Activated B cell treated with CpG ODN at 0.5 μM for 24 hours (primary cell): Measurements from ENCODE around the gene ZNF616. TPM values are rescaled to one million over a fixed set of nuclear protein-coding genes. Genes with fewer than 3 reads are reported as not detected.

Experiments used
- ATAC-seq: fragments of 200-7000 bp; cut with Tn5 transposase; one replicate; pipeline ENCODE4 v1.10.0; 2021; ENCODE audit warnings: low read depth, mild to moderate bottlenecking, moderate library complexity
- CTCF ChIA-PET: fragments of 350-600 bp; sonication (Branson Sonifier 250); formaldehyde crosslinking; loops from one replicate; lab custom pipeline; 2021; ENCODE audit warnings: antibody characterized with exemption; lab: Charles Lee
- POLR2A ChIA-PET: fragments of 350-600 bp; sonication (Branson Sonifier 250); formaldehyde crosslinking; loops from one replicate; lab custom pipeline; 2021; ENCODE audit warnings: antibody characterized with exemption; lab: Charles Lee
- DNase-seq: peaks from one replicate; pipeline ENCODE4 v3.0.0; 2022
- H3K27ac Mint-ChIP-seq: one replicate; pipeline ENCODE4 v1.8.0; 2020; ENCODE audit warnings: mixed read lengths
- H3K27me3 Mint-ChIP-seq: one replicate; pipeline ENCODE4 v1.8.0; 2021; ENCODE audit warnings: mixed read lengths
- H3K36me3 Mint-ChIP-seq: one replicate; pipeline ENCODE4 v1.8.0; 2021; ENCODE audit warnings: low read depth, mixed read lengths
- H3K4me1 Mint-ChIP-seq: one replicate; pipeline ENCODE4 v1.8.0; 2021; ENCODE audit warnings: mixed read lengths
- H3K4me3 Mint-ChIP-seq: one replicate; pipeline ENCODE4 v1.8.0; 2020; ENCODE audit warnings: mild to moderate bottlenecking, mixed read lengths
- H3K9me3 Mint-ChIP-seq: one replicate; pipeline ENCODE4 v1.8.0; 2020; ENCODE audit warnings: mixed read lengths
- intact Hi-C: fragments of 100-400 bp; cut with micrococcal nuclease; formaldehyde crosslinking; loops from one replicate; pipeline ENCODE4 v1.15.1; 2024
- total RNA-seq: library from RNA; stranded (reverse); gene quantifications from 2 replicates; pipeline ENCODE4 v1.2.3, GENCODE V29; 2022
- TF ChIP-seq, protein P1 (sequence below): fragments of 200-600 bp; IDR thresholded peaks from one replicate; pipeline ENCODE4 v1.8.0; 2022; ENCODE audit warnings: antibody characterized with exemption, mild to moderate bottlenecking

The ZNF616 gene
- total RNA-seq, 1 donor from 2014 or later, result 7.4 TPM

DNA sequence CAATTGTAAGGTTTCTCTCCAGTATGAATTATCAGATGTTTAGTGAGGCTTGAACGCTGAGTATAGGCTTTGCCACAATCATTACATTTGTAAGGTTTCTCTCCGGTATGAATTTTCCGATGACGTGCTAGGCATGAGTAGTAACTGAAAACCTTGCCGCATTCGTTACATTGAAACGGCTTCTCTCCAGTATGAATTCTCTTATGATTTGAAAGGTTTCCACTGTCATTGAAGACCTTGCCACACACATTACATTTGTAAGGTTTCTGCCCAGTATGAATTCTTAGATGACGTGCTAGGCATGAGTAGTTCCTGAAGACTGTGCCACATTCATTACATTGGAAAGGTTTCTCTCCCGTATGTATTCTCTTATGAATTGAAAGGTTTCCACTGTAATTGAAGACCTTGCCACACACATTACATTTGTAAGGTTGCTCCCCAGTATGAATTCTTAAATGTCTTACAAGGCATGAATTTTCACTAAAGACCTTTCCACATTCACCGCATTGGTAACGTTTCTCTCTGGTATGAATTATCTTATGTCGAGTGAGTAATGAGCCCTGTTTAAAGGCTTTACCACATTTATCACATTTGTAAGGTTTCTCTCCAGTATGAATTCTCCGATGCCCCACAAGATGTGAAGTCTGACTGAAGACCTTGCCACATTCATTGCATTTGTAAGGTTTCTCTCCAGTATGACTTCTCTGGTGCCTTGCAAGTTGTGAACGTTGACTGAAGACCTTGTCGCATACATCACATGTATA is 16.0 kb upstream of the ZNF616 start:
- ATAC-seq (no peak), DNase-seq (no peak)
- ChIA-PET CTCF (no interaction called here), POLR2A (no interaction called here)
- Mint-ChIP-seq H3K4me3 (no peak overlapping the region), H3K9me3 (peaks cover 51% of the 10 kb centered on the region), H3K4me1 (no peaks in the 10 kb centered on the region), H3K36me3 (peaks cover 89% of the 10 kb centered on the region), H3K27me3 (no peaks in the 10 kb centered on the region), H3K27ac (no peak overlapping the region)
- TF ChIP-seq, protein P1, sequence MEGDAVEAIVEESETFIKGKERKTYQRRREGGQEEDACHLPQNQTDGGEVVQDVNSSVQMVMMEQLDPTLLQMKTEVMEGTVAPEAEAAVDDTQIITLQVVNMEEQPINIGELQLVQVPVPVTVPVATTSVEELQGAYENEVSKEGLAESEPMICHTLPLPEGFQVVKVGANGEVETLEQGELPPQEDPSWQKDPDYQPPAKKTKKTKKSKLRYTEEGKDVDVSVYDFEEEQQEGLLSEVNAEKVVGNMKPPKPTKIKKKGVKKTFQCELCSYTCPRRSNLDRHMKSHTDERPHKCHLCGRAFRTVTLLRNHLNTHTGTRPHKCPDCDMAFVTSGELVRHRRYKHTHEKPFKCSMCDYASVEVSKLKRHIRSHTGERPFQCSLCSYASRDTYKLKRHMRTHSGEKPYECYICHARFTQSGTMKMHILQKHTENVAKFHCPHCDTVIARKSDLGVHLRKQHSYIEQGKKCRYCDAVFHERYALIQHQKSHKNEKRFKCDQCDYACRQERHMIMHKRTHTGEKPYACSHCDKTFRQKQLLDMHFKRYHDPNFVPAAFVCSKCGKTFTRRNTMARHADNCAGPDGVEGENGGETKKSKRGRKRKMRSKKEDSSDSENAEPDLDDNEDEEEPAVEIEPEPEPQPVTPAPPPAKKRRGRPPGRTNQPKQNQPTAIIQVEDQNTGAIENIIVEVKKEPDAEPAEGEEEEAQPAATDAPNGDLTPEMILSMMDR, result no peak
- intact Hi-C loops, result no loop called here

DNA sequence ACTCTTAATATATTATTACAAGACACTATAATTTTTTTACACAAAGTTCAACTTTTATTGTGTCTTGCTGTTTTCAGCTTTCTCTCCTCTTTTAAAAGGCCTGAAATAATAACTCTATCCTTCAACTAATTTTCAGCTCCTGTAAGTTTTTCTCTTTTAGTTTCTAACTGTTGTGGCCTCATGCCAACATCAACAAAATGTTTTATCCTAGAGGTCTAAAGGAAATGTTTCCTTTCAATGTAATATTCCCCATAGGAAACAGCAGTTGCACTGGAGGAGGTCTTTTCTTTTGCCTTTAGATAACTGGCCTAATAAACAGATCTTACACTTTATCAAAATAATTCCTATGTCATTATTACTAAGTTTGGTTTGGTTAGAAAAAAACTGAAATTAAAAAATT is 8.5 kb upstream of the ZNF616 start:
- H3K27ac Mint-ChIP-seq, result no peak overlapping the region
- DNase-seq, result no peak
- H3K4me3 Mint-ChIP-seq, result no peak overlapping the region
- peaks cover 18% of the 10 kb centered on the region for H3K9me3 Mint-ChIP-seq
- H3K27me3 Mint-ChIP-seq, result no peaks in the 10 kb centered on the region
- TF ChIP-seq, protein P1, result no peak
- ChIA-PET POLR2A (interaction anchor here (0.7 kb wide), 1 partner anchor 37 kb away, joined by 5 read pairs; no protein-coding TSS in a partner anchor), CTCF (no interaction called here)
- intact Hi-C loops, result no loop called here
- H3K4me1 Mint-ChIP-seq, result peaks cover 7% of the 10 kb centered on the region
- H3K36me3 Mint-ChIP-seq, result peaks cover 33% of the 10 kb centered on the region
- ATAC-seq, result no peak

DNA sequence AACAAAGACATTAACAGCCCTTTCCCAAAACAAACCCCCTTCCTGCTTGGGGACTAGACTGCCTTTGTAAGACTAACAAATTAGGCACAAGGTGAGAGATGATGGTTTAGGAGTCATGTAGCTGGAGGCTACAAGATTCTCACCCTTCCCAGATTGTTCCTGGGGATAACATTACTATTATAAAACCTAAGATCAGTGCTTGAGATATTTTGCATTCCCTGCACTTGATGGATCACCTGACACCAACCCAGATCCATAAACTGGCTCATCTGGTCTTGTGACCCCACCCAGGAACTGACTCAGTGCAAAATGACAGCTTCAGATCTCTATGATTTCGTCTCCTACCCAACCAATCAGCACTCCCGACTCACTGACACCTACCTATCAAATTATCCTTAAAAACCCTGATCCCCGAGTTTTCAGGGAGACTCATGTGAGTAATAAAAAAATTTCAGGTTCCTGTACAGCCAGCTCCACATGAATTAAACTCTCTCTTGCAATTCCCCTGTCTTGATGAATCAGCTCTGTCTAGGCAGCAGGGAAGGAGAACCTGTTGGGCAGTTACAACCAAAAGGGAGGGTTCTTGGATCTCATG is 2.4 kb upstream of the ZNF616 start:
- ChIA-PET CTCF (interaction anchor here (5.7 kb wide), 1 partner anchor 95 kb away, joined by 55 read pairs; no protein-coding TSS in a partner anchor), POLR2A (interaction anchor here (1.2 kb wide), 1 partner anchor 94 kb away, joined by 3 read pairs; the partner anchor contains the start of gene ZNF432)
- TF ChIP-seq, protein P1, result no peak
- intact Hi-C loops, result no loop called here
- H3K4me1 Mint-ChIP-seq, result peaks cover 30% of the 10 kb centered on the region
- ATAC-seq, result no peak
- H3K9me3 Mint-ChIP-seq, result peaks cover 2% of the 10 kb centered on the region
- H3K4me3 Mint-ChIP-seq, result no peak overlapping the region
- H3K27me3 Mint-ChIP-seq, result no peaks in the 10 kb centered on the region
- H3K27ac Mint-ChIP-seq, result no peak overlapping the region
- no peak for DNase-seq
- peaks cover 14% of the 10 kb centered on the region for H3K36me3 Mint-ChIP-seq

DNA sequence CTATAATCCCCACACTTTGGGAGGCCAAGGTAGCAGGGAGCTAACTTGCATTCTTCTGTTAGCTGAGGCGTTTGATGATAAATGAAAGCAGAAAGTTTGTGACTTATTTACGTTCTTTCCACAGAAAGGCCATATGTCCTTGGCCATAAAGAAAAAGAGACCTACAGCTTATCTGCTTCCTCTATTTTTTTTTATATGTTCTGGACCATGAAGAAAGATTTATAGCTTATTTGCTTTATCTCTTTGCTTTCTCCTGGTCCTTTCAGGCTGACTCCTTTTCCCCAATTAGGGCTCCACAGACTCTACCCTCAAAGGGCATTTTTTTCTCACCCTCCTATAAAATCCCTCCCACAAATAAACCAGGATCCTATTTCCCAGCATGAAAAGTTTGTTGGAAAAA is 1.5 kb upstream of the ZNF616 start:
- intact Hi-C loops, result no loop called here
- ChIA-PET POLR2A (interaction anchor here (1.2 to 2.1 kb wide), 4 partner anchors 30 to 229 kb away, joined by 3 to 30 read pairs (median 4); partner anchors contain the start of genes PPP2R1A, ZNF432, ZNF836 and ZNF880), CTCF (interaction anchor here (5.7 kb wide), 1 partner anchor 96 kb away, joined by 55 read pairs; no protein-coding TSS in a partner anchor)
- Mint-ChIP-seq H3K27ac (no peak overlapping the region), H3K9me3 (peaks cover 2% of the 10 kb centered on the region), H3K27me3 (no peaks in the 10 kb centered on the region), H3K36me3 (peaks cover 12% of the 10 kb centered on the region), H3K4me3 (peak overlapping the region; percentile 8), H3K4me1 (peaks cover 30% of the 10 kb centered on the region)
- TF ChIP-seq, protein P1, result no peak
- DNase-seq (no peak), ATAC-seq (no peak)
